ENCODE measurements around the gene MYL4.

MYL4 gene

GRCh38 chr17:47231866-47232265 is 22.7 kb downstream of the MYL4 start:
- TF ChIP-seq CTCF (IDR thresholded peaks at IDR 0.05; ENCODE audit: low read depth, low read length) = no peak
- DNase-seq (ENCODE audit: extremely low read depth, low read depth) = no peak

GRCh38 chr17:47232465-47232864 is 23.3 kb downstream of the MYL4 start:
- no peak for TF ChIP-seq CTCF (IDR thresholded peaks at IDR 0.05; ENCODE audit: low read depth, low read length)
- no peak for DNase-seq (ENCODE audit: extremely low read depth, low read depth)

- TF ChIP-seq CTCF (IDR thresholded peaks at IDR 0.05; ENCODE audit: low read depth, low read length) = no peak
- DNase-seq (ENCODE audit: extremely low read depth, low read depth) = no peak
Observed at GRCh38 chr17:47235506-47235905, 26.4 kb downstream of the MYL4 start.

- no peak for TF ChIP-seq CTCF (IDR thresholded peaks at IDR 0.05; ENCODE audit: low read depth, low read length)
- DNase-seq (ENCODE audit: extremely low read depth, low read depth) = no peak
Observed at GRCh38 chr17:47235923-47236322, 26.8 kb downstream of the MYL4 start.

GRCh38 chr17:47237841-47238240 is 28.7 kb downstream of the MYL4 start:
- no peak for TF ChIP-seq CTCF (IDR thresholded peaks at IDR 0.05; ENCODE audit: low read depth, low read length)

DNA sequence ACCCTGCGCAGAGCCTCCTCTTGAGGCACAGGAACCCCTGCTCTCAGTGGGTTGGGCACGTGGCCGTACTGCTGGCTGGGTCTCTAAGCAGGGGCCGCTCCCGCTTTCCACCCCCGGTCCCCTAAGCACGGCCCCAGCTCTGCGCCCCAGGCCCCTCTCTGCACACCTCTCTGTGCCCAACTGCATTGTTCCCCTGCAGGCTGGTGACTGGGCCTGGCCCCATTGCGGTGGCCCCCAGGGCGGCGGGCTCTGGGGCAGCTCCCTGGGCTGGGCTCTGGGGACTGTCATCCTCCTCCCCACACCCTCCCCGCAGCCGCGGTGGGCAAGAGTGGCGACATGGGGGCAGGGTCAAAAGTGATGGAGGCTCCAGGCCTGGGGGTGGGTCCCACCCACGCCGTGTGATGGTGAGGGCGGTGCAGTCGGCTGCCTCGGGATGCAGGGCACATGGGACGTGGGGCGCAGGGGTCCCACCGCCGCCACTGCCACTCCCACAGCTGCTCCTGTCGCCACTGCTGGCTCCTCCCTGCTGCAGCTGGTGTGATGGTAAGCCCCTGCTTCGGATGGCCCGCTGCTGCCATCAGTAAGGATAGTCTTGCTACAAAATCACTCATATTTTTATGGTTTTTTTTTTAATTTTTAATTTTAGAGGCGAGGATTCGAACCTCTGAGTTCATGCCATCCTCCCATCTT is 29.3 kb downstream of the MYL4 start:
- TF ChIP-seq CTCF (IDR thresholded peaks at IDR 0.05; ENCODE audit: low read depth, low read length) = no peak
- no peak for DNase-seq (ENCODE audit: extremely low read depth, low read depth)

More at GRCh38 chr17:47237841-47238240, 28.7 kb downstream of the MYL4 start:
- DNase-seq (ENCODE audit: extremely low read depth, low read depth) = no peak

DNA sequence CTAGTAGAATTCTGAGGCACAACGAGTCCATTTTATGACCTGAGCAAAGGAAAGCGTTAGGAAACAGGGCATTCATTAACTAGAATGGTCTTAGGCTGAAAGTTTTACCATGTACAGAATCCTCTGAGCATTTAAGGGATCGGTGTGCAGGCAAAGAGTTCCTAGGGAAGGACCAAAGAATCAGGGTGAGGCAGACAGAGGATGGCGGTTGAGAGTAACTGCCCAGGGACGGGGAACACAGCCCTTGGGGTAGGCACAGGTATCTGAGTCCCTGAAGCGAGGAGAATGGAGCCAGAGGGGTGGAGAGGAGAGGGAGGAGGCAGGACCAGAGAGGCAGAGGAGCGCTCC is 30.4 kb downstream of the MYL4 start:
- DNase-seq (ENCODE audit: extremely low read depth, low read depth) = no peak
- no peak for TF ChIP-seq CTCF (IDR thresholded peaks at IDR 0.05; ENCODE audit: low read depth, low read length)

All from AG09319 (cell line).